ENCODE measurements around the gene PRKCE. TPM values are rescaled to one million over a fixed set of nuclear protein-coding genes. Genes with fewer than 3 reads are reported as not detected.

Gene PRKCE
- total RNA-seq, 1 donor from 2014 or later = 12.0 TPM

GRCh38 chr2:46161911-46162310, 510.4 kb downstream of the PRKCE start:
- no peak for DNase-seq (ENCODE audit: low spot score)
- TF ChIP-seq, protein P1, sequence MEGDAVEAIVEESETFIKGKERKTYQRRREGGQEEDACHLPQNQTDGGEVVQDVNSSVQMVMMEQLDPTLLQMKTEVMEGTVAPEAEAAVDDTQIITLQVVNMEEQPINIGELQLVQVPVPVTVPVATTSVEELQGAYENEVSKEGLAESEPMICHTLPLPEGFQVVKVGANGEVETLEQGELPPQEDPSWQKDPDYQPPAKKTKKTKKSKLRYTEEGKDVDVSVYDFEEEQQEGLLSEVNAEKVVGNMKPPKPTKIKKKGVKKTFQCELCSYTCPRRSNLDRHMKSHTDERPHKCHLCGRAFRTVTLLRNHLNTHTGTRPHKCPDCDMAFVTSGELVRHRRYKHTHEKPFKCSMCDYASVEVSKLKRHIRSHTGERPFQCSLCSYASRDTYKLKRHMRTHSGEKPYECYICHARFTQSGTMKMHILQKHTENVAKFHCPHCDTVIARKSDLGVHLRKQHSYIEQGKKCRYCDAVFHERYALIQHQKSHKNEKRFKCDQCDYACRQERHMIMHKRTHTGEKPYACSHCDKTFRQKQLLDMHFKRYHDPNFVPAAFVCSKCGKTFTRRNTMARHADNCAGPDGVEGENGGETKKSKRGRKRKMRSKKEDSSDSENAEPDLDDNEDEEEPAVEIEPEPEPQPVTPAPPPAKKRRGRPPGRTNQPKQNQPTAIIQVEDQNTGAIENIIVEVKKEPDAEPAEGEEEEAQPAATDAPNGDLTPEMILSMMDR (IDR thresholded peaks at IDR 0.05) = no peak
- Mint-ChIP-seq H3K27ac (ENCODE audit: unreplicated experiment) (no peak overlapping the region), H3K27me3 (ENCODE audit: low read depth) (no peaks in the 10 kb centered on the region), H3K4me3 (ENCODE audit: unreplicated experiment) (no peak overlapping the region), H3K36me3 (ENCODE audit: low read depth) (peaks cover 5% of the 10 kb centered on the region), H3K9me3 (ENCODE audit: low read depth) (no peaks in the 10 kb centered on the region), H3K4me1 (ENCODE audit: low read depth) (peaks cover 43% of the 10 kb centered on the region)

GRCh38 chr2:46162329-46163097, 511.0 kb downstream of the PRKCE start:
- no peaks in the 10 kb centered on the region for H3K9me3 Mint-ChIP-seq (ENCODE audit: low read depth)
- H3K4me1 Mint-ChIP-seq (ENCODE audit: low read depth) = peaks cover 40% of the 10 kb centered on the region
- H3K27ac Mint-ChIP-seq (ENCODE audit: unreplicated experiment) = peak overlapping the region; percentile 52
- DNase-seq (ENCODE audit: low spot score) = no peak
- no peaks in the 10 kb centered on the region for H3K27me3 Mint-ChIP-seq (ENCODE audit: low read depth)
- peaks cover 5% of the 10 kb centered on the region for H3K36me3 Mint-ChIP-seq (ENCODE audit: low read depth)
- no peak overlapping the region for H3K4me3 Mint-ChIP-seq (ENCODE audit: unreplicated experiment)
- TF ChIP-seq, protein P1 (IDR thresholded peaks at IDR 0.05) = no peak

- H3K27me3 Mint-ChIP-seq (ENCODE audit: low read depth) = no peaks in the 10 kb centered on the region
- DNase-seq (ENCODE audit: low spot score) = no peak
- no peaks in the 10 kb centered on the region for H3K9me3 Mint-ChIP-seq (ENCODE audit: low read depth)
- TF ChIP-seq, protein P1 (IDR thresholded peaks at IDR 0.05) = no peak
- H3K4me1 Mint-ChIP-seq (ENCODE audit: low read depth) = peaks cover 39% of the 10 kb centered on the region
- H3K4me3 Mint-ChIP-seq (ENCODE audit: unreplicated experiment) = no peak overlapping the region
- no peak overlapping the region for H3K27ac Mint-ChIP-seq (ENCODE audit: unreplicated experiment)
- H3K36me3 Mint-ChIP-seq (ENCODE audit: low read depth) = peaks cover 5% of the 10 kb centered on the region
Measured at GRCh38 chr2:46163098-46163430, 511.6 kb downstream of the PRKCE start.

GRCh38 chr2:46163804-46164528, 512.5 kb downstream of the PRKCE start:
- no peak for DNase-seq (ENCODE audit: low spot score)
- no peak overlapping the region for H3K4me3 Mint-ChIP-seq (ENCODE audit: unreplicated experiment)
- no peak overlapping the region for H3K27ac Mint-ChIP-seq (ENCODE audit: unreplicated experiment)
- H3K4me1 Mint-ChIP-seq (ENCODE audit: low read depth) = peaks cover 42% of the 10 kb centered on the region
- no peaks in the 10 kb centered on the region for H3K27me3 Mint-ChIP-seq (ENCODE audit: low read depth)
- TF ChIP-seq, protein P1 (IDR thresholded peaks at IDR 0.05) = no peak
- peaks cover 5% of the 10 kb centered on the region for H3K36me3 Mint-ChIP-seq (ENCODE audit: low read depth)
- no peaks in the 10 kb centered on the region for H3K9me3 Mint-ChIP-seq (ENCODE audit: low read depth)

DNA sequence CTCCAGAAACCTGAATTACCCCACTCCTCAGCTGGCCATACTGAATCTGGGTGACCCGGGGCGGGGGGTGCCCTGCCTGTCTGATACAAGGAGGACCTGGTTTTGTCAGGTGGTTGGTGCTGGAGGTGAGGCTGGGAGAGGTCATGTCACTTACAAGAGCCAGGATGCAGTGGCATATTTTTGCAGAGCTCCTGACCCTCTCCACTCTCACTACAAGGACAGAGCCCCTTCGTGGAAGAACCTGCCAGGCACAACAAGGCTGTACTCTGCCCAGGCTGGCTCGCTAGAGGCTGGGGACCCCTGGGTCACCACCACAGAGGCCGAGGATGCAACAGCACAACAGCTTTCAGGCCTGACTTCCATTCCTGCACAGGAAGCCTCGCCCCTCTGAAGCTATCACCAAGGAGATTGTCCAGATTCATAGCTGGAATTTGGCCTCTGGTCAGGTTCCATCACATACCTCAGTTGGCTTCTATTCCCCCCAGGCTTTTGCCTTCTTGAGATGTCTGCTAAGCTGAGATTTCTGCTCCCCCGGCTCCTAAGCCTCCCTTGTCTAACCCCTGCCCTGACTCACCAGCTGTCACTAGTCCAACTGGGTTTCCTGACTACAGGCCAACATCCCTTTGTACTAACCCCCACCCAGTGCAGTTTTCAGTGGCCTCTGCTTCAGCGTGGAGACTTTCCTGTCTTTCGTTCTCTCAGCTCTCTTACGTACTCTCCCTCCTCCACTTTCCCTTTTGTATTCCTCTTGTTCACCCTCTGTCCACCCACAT, 513.2 kb downstream of the PRKCE start:
- no peak overlapping the region for H3K4me3 Mint-ChIP-seq (ENCODE audit: unreplicated experiment)
- TF ChIP-seq, protein P1 (IDR thresholded peaks at IDR 0.05) = no peak

More for the DNA sequence above, 513.2 kb downstream of the PRKCE start:
- peak overlapping the region; percentile 19 for H3K27ac Mint-ChIP-seq (ENCODE audit: unreplicated experiment)
- no peaks in the 10 kb centered on the region for H3K9me3 Mint-ChIP-seq (ENCODE audit: low read depth)
- H3K36me3 Mint-ChIP-seq (ENCODE audit: low read depth) = peaks cover 2% of the 10 kb centered on the region
- no peak for DNase-seq (ENCODE audit: low spot score)
- H3K27me3 Mint-ChIP-seq (ENCODE audit: low read depth) = no peaks in the 10 kb centered on the region
- H3K4me1 Mint-ChIP-seq (ENCODE audit: low read depth) = peaks cover 42% of the 10 kb centered on the region
